Adrenal gland (tissue), 5 donors: ENCODE measurements around the gene CNTN2.

Experiments
- CTCF ChIP-seq, 6 experiments: fragments of 450-650 bp in 4 of 6; fragments of 200-600 bp in 2 of 6; sonication (generic) in 1 of 6; IDR thresholded peaks; 1 replicate in 5 of 6; 2 replicates in 1 of 6; pipeline versions ENCODE4 v1.5.1 to v1.8.0; 2016 to 2021; ENCODE audit warnings: antibody characterized with exemption in 6 of 6, mild to moderate bottlenecking in 2 of 6, moderate library complexity in 1 of 6
- POLR2A ChIP-seq, 2 donors: fragments of 450-650 bp; IDR thresholded peaks; one replicate each; pipeline ENCODE4 v1.6.1; 2017; ENCODE audit warnings: antibody characterized with exemption in 2 of 2, mild to moderate bottlenecking in 2 of 2, moderate library complexity in 1 of 2
- donor health status: DM: no; HTN: no; CAD: no.

GRCh38 chr1:205084360-205084759 lies 41.3 kb downstream of the CNTN2 start, which contains the start of gene TMEM81:
- TF ChIP-seq CTCF (IDR thresholded peaks at IDR 0.05) (no peak), POLR2A (IDR thresholded peaks at IDR 0.05) (no peak)
